ENCODE results near the gene SGPP1. TPM values are rescaled to one million over a fixed set of nuclear protein-coding genes. Genes with fewer than 3 reads are reported as not detected.

Gene SGPP1
- total RNA-seq, 1 donor from 2014 or later = 6.5 TPM

GRCh38 chr14:63725786-63726460 lies 1.9 kb downstream of the SGPP1 start:
- no peak for DNase-seq (ENCODE audit: low spot score, unreplicated experiment)
- Mint-ChIP-seq H3K4me3 (ENCODE audit: low read depth) (peak overlapping the region; percentile 98), H3K27me3 (peaks cover 20% of the 10 kb centered on the region), H3K27ac (peak overlapping the region; percentile 9), H3K9me3 (ENCODE audit: low read depth) (no peaks in the 10 kb centered on the region), H3K4me1 (ENCODE audit: low read depth) (peaks cover 18% of the 10 kb centered on the region), H3K36me3 (ENCODE audit: insufficient read depth) (peaks cover 4% of the 10 kb centered on the region)
- TF ChIP-seq CTCF (IDR thresholded peaks at IDR 0.05; ENCODE audit: unreplicated experiment) = no peak

DNA sequence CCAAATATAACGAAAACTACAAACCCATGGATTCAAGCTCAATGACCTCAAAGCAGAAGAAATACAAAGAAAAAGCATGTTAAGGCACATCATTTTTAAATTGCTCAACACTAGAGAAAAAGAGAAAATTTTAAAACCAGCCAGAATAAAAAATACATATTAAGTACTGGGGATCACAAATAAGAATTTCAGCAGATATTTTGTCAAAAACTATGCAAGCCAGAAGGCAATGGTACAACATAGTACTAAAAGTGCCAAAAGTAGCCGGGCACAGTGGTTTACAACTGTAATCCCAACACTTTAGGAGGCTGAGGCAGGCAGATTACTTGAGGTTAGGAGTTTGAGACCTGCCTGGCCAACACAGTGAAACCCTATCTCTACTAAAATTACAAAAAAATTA lies 10.2 kb downstream of the SGPP1 start:
- Mint-ChIP-seq H3K9me3 (ENCODE audit: low read depth) (peaks cover 16% of the 10 kb centered on the region), H3K4me3 (ENCODE audit: low read depth) (no peak overlapping the region), H3K4me1 (ENCODE audit: low read depth) (no peaks in the 10 kb centered on the region), H3K36me3 (ENCODE audit: insufficient read depth) (peaks cover 26% of the 10 kb centered on the region), H3K27ac (peak overlapping the region; percentile 90), H3K27me3 (no peaks in the 10 kb centered on the region)
- DNase-seq (ENCODE audit: low spot score, unreplicated experiment) = no peak
- no peak for TF ChIP-seq CTCF (IDR thresholded peaks at IDR 0.05; ENCODE audit: unreplicated experiment)

DNA sequence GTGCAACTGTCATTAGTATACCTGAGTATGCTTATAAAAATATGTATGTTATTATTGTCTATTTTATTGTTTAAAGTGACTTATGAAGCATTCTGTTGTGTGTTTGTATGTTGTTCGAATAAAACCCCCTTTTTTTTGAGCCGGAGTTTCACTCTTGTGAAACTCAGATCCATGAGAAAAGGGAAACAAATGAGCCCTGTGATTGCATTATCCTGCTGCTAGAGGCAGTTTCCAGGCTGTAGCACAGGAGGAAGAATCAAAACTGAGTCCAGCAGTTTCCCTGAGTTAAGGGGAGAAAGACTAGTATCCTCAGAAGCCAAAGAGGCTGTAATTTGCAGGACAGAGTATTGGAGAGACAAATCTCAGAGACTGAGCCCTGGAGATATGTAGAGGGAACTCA lies 12.5 kb downstream of the SGPP1 start:
- Mint-ChIP-seq H3K36me3 (ENCODE audit: insufficient read depth) (peaks cover 25% of the 10 kb centered on the region), H3K27me3 (no peaks in the 10 kb centered on the region), H3K9me3 (ENCODE audit: low read depth) (peaks cover 16% of the 10 kb centered on the region), H3K4me3 (ENCODE audit: low read depth) (no peak overlapping the region), H3K27ac (no peak overlapping the region), H3K4me1 (ENCODE audit: low read depth) (no peaks in the 10 kb centered on the region)
- DNase-seq (ENCODE audit: low spot score, unreplicated experiment) = no peak
- no peak for TF ChIP-seq CTCF (IDR thresholded peaks at IDR 0.05; ENCODE audit: unreplicated experiment)

DNA sequence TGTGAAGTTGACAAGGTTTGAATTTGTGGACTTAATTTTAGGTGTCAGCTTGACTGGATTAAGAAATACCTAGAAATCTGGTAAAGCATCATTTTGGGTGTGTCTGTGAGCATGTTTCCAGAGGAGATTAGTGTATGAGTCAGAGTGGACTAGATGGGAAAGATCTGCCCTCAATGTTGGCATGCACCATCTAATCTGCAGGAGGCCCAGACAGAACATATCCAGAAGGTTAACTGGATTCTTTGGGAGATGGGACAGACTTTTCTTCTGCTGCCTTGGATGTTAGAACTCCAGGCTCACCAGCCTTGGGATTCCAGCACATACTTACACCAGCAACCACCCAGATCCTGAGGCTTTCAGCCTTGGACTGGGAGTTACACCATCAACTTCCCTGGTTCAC lies 14.1 kb downstream of the SGPP1 start:
- Mint-ChIP-seq H3K4me3 (ENCODE audit: low read depth) (no peak overlapping the region), H3K27me3 (no peaks in the 10 kb centered on the region), H3K9me3 (ENCODE audit: low read depth) (peaks cover 16% of the 10 kb centered on the region), H3K36me3 (ENCODE audit: insufficient read depth) (peaks cover 21% of the 10 kb centered on the region), H3K27ac (no peak overlapping the region), H3K4me1 (ENCODE audit: low read depth) (no peaks in the 10 kb centered on the region)
- no peak for DNase-seq (ENCODE audit: low spot score, unreplicated experiment)
- no peak for TF ChIP-seq CTCF (IDR thresholded peaks at IDR 0.05; ENCODE audit: unreplicated experiment)

GRCh38 chr14:63713058-63713457 lies 14.8 kb downstream of the SGPP1 start:
- Mint-ChIP-seq H3K27ac (no peak overlapping the region), H3K4me3 (ENCODE audit: low read depth) (no peak overlapping the region), H3K4me1 (ENCODE audit: low read depth) (no peaks in the 10 kb centered on the region), H3K9me3 (ENCODE audit: low read depth) (peaks cover 13% of the 10 kb centered on the region), H3K36me3 (ENCODE audit: insufficient read depth) (peaks cover 18% of the 10 kb centered on the region), H3K27me3 (no peaks in the 10 kb centered on the region)
- no peak for TF ChIP-seq CTCF (IDR thresholded peaks at IDR 0.05; ENCODE audit: unreplicated experiment)
- no peak for DNase-seq (ENCODE audit: low spot score, unreplicated experiment)

Data from progenitor cell of endocrine pancreas (in vitro differentiated cells).